CD4-positive, alpha-beta T cell treated with Interleukin-4 for 4 hours (primary cell): ENCODE results near the gene MYO1D.

ENCODE experiments used
- DNase-seq: peaks from one replicate; pipeline ENCODE4 v3.0.0-alpha.2; 2020

MYO1D gene

DNA sequence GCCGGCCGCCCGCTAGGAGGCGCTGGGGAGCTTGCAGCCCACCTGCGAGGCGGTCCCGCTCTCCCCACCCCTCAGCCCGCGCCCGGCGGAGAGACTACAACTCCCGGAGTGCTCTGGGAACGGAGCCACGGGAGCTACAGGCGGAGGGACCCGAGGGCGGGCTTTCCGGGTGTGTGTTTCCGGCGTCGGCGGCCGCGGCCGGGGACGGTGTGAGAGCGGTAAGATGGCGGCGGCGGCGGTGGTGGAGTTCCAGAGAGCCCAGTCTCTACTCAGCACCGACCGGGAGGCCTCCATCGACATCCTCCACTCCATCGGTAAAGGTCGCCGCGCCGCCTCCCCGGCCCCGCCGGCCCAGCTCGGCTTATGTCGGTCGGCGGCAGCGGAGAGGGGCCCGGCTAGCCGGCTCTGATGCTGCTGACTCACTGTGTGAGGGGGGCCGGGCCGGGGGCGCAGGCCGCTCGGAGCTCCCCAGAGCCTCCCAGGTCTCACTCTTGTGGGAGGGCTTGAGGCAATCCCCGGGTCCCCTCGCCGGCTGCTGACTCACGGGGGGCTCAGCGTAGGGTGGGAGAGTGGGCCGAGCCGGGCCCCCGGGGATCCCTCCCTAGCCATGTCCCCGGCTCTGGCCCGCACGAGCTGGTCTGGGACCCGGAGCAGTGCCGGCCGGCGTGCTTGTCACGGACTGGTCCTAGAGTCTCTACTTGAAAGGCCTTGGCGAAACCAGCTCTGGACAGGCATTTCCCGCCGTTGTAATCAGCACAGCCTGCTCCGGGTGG is 432.4 kb downstream of the MYO1D start, which contains the start of gene PSMD11:
Gene PSMD11 (plus strand): TSS at position 210 of the 773 bp plus-strand sequence. CDS start 14 bp downstream, at position 224.
- peak; percentile 98 for DNase-seq

DNA sequence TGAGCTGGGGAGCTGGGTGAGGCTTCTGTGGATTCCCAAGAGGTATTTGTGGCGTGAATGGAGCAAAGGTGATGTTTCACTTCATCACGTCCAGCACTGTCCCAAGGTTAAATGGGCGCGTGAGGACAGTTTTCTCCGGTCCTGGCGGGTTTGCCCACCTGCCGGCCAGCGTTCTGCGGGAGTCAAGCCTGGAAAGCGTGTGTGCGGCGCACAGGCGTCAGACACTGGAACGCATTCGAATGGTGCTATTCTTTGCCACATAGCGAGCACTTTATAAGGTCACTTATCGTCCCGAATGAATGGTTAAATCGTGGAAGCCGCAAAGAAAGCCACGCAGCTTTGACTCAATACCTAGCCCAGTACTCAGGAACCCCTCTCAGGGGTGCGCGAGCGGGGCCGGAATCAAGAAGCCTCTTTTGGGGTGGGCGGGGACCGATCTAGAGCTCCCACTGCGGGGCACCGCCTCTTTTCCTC is 433.1 kb downstream of the MYO1D start:
- no peak for DNase-seq
